NCI-H510A (cell line): ENCODE results near the gene SZRD1.

Experiments
- DNase-seq: peaks from one replicate; lab custom pipeline; 2025; lab: John Stamatoyannopoulos, UW

SZRD1 gene

DNA sequence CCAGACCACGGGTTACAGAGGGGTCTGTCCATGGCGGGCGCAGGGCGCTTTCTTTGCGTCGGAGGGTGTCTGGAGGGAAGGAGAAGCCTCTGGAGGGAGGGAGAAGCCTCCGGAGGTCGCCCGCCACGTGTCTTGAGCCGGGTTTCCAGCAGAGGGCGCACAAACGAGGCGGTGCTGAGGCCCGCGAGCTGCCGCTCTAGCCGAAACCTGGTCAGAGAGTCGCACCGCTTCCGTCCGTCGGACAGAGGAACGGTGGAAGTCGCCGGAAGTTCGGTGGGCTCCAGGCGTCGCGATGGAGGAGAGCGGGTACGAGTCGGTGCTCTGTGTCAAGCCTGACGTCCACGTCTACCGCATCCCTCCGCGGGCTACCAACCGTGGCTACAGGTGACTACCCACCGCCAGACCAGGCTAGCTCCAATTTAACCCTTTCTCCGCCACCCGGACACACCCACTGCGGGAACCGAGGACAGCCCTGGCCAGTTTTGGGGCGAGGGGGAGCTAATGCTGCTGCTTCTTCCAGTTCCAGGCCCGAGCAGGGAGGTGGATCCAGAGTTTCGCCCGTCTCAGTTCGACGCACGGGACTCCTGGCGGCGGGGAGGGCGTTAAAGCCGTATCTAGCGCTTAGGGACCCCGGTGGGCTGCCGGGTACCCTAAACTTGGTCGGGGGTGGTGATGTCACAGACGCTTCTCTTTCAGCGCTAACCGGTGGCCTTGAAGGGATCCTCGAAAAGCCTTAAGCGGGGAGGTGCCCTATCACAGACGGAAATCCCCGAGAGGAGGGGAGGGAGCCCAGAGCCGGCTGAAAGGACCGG lies 73.6 kb downstream of the SZRD1 start, which contains the start of gene NECAP2:
Gene NECAP2 (plus strand): TSS at position 255 of the 812 bp plus-strand sequence. CDS start 38 bp downstream, at position 293.
- peak; percentile 99 for DNase-seq

- DNase-seq = no peak
Measured at GRCh38 chr1:16441282-16441665, 74.2 kb downstream of the SZRD1 start.

DNA sequence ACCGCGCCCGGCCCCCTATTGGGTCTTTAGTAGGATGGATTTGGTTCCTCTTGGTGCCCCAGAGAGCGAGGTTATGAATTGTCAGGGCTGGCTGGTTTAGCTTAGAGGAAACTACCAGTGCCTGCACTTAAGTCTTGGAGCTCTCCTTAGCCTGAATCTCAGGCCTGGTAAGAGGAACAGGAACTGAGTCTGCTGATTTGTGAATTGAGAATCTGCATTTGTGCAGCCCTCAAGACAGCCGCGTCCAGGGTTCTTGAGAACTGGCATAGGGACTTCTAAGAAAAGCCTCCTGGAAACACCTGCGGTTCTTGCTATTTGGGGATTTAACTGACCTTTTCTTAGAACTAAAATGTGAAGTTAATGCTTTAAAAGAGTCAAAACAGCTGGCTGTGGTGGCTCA lies 75.2 kb downstream of the SZRD1 start:
- no peak for DNase-seq

GRCh38 chr1:16442941-16443340 lies 75.9 kb downstream of the SZRD1 start:
- no peak for DNase-seq

DNA sequence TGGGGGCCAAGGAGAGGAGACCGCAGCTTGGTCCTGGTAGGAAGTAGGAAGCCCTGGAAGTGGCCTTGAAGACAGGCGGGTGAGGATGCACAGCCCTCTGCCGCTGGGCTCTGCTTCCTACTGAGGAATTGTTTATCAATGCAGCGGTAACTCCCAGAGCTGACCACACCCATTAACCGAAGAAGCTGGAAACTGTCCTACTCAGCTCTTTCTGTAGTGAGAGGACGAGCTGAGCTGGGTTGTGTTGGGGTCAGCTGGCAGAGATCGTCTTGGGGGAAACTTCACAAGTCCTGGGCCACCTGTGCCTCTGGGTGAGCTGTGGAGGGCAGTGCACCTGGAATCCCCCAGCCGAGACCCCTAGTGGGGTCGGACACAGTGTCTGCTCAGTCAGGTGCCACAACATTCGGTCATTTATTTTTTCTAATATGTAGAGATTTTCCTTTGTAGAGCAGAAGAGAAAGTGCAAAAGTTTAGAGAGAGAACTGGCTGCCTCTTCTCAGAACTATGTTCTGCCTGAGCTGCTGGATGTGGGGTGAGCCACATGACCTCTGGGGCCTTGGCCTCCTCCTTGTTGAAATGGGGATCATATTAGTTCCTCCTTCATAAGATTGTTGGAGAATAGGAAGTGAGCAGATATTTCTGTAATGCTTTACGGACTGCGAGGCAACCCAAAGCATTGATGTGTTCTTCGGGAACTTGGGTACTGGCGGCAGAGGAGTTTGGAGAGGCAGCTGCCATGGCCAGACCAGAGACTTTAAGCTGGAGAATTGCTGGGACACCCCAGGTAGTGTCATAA lies 77.1 kb downstream of the SZRD1 start:
- DNase-seq = no peak

DNA sequence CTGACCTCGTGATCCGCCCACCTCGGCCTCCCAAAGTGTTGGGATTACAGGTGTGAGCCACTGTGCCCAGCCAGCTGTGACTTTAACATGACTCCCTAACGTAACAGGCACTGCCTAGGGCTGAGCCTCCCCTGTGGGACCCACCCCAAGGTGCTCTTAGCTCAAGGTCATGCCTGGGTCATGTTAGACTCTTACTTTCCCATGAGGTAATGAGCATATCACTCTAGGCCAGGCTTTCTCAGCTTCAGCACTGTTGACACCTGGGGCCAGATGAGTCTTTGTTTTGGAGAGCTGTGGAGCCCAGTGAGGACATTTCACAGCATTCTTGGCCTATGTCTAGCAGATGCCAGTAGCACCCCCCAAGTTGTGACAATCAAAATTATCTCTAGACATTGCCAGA lies 78.0 kb downstream of the SZRD1 start:
- DNase-seq = no peak

DNA sequence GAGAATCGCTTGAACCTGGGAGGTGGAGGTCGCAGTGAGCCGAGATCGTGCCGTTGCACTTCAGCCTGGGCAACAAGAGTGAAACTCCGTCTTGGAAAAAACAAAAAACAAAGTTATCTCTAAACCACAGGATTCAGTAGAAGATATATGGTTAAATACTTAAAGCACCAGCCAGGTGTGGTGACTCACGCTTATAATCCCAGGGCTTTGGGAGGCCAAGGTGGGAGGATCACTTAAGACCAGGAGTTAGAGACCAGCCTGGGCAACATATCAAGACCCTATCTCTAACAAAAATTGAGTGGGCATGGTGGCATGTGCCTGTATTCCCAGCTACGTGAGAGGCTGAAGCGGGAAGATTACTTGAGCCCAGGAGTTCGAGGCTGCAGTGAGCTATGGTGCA lies 79.1 kb downstream of the SZRD1 start:
- DNase-seq = no peak

DNA sequence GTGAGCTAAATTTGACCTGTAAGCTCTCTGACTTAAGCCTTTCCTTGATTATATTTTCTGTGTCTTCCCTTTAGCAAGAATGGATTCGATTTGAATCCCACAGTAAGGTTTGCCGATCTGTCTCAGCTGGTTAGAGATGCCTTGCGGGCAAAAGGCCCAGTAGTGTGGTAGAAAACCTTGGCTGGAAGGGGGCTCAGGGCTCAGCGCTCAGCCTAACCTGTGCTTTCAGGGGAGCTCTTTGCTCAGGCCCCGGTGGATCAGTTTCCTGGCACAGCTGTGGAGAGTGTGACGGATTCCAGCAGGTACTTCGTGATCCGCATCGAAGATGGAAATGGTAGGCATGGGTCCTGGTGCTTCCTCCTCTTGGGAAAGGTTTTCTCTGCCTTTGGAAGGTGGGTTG lies 80.6 kb downstream of the SZRD1 start:
- DNase-seq = no peak
